Ishikawa (cell line): ENCODE results near the gene URB1.

Experiments
- CEBPB ChIP-seq: IDR thresholded peaks from 2 replicates; pipeline ENCODE4 v1.6.1; 2012
- CREB1 ChIP-seq: IDR thresholded peaks from 2 replicates; pipeline ENCODE4 v1.6.1; 2012; ENCODE audit warnings: low read depth
- EGR1 ChIP-seq: IDR thresholded peaks from 2 replicates; pipeline ENCODE4 v1.6.1; 2012
- EP300 ChIP-seq: IDR thresholded peaks from 2 replicates; pipeline ENCODE4 v1.6.1; 2012; ENCODE audit warnings: borderline replicate concordance
- RAD21 ChIP-seq: IDR thresholded peaks from 2 replicates; pipeline ENCODE4 v1.6.1; 2012; ENCODE audit warnings: low read depth
- REST ChIP-seq: IDR thresholded peaks from 2 replicates; pipeline ENCODE4 v1.6.1; 2012; ENCODE audit warnings: low read depth, mild to moderate bottlenecking
- TAF1 ChIP-seq: IDR thresholded peaks from 2 replicates; pipeline ENCODE4 v1.6.1; 2012; ENCODE audit warnings: low read depth, mild to moderate bottlenecking
- TEAD4 ChIP-seq: IDR thresholded peaks from 2 replicates; pipeline ENCODE4 v1.6.1; 2012
- YY1 ChIP-seq: IDR thresholded peaks from 2 replicates; pipeline ENCODE4 v1.6.1; 2012; ENCODE audit warnings: low read depth

GRCh38 chr21:32301596-32301995 is 91.2 kb downstream of the URB1 start:
- TF ChIP-seq CREB1 (no peak), EP300 (no peak), RAD21 (no peak), REST (no peak), TAF1 (no peak), YY1 (no peak), CEBPB (no peak), TEAD4 (no peak), EGR1 (no peak)
